Measurements from ENCODE around the gene CRISPLD2. TPM values are rescaled to one million over a fixed set of nuclear protein-coding genes. Genes with fewer than 3 reads are reported as not detected.

The CRISPLD2 gene
- total RNA-seq, 1 donor from 2014 or later: 9.0 TPM

DNA sequence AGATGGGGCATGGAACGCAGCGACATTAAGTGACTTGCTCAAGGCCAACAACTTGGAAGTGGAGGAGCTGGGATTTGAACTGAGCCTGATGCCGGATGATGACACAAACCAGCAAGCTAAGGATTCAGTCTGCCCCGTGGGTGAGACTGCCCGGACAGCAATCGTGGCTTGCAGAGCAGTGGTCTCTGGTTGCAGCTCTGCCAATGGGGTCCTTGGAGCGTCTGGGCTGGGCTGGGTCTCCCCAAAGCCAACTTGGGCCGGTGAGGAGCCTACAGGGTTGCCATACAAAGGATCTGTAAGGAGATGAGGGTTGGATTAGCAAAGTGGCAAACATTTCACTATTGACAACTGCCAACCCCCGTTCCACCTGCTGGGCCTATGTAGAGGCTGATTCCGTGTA is 2.6 kb upstream of the CRISPLD2 start:
- TF ChIP-seq, protein P1, sequence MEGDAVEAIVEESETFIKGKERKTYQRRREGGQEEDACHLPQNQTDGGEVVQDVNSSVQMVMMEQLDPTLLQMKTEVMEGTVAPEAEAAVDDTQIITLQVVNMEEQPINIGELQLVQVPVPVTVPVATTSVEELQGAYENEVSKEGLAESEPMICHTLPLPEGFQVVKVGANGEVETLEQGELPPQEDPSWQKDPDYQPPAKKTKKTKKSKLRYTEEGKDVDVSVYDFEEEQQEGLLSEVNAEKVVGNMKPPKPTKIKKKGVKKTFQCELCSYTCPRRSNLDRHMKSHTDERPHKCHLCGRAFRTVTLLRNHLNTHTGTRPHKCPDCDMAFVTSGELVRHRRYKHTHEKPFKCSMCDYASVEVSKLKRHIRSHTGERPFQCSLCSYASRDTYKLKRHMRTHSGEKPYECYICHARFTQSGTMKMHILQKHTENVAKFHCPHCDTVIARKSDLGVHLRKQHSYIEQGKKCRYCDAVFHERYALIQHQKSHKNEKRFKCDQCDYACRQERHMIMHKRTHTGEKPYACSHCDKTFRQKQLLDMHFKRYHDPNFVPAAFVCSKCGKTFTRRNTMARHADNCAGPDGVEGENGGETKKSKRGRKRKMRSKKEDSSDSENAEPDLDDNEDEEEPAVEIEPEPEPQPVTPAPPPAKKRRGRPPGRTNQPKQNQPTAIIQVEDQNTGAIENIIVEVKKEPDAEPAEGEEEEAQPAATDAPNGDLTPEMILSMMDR (IDR thresholded peaks at IDR 0.05; ENCODE audit: partially characterized antibody, unreplicated experiment): no peak
- DNase-seq: no peak
- H3K27ac Mint-ChIP-seq (ENCODE audit: unreplicated experiment): no peak overlapping the region
- peaks cover 13% of the 10 kb centered on the region for H3K27me3 Mint-ChIP-seq (ENCODE audit: unreplicated experiment)
- H3K36me3 Mint-ChIP-seq (ENCODE audit: unreplicated experiment): no peaks in the 10 kb centered on the region
- no peak overlapping the region for H3K4me3 Mint-ChIP-seq (ENCODE audit: unreplicated experiment)
- peaks cover 13% of the 10 kb centered on the region for H3K4me1 Mint-ChIP-seq (ENCODE audit: low read depth, unreplicated experiment)
- H3K9me3 Mint-ChIP-seq (ENCODE audit: unreplicated experiment): peaks cover 3% of the 10 kb centered on the region

DNA sequence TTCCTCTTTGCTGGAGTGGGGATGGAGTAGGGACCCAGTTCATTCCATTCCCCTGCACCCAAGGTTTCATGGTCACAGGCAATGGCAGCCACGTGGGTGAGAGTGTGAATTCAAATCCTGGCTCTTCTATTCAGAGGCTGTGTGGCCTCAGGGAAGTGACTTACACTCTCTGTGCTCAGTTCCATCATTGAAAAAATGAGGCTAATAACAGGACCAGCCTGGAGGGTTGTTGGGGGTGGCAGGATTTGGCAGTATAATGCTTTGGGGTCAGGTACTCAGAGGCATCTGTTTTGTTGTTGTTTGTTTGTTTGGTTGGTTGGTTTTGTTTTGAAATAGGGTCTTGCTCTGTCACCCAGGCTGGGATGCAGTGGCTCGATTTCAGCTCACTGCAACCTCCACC is 2.2 kb upstream of the CRISPLD2 start:
- Mint-ChIP-seq H3K36me3 (ENCODE audit: unreplicated experiment) (no peaks in the 10 kb centered on the region), H3K4me3 (ENCODE audit: unreplicated experiment) (no peak overlapping the region), H3K27me3 (ENCODE audit: unreplicated experiment) (peaks cover 13% of the 10 kb centered on the region), H3K27ac (ENCODE audit: unreplicated experiment) (no peak overlapping the region), H3K9me3 (ENCODE audit: unreplicated experiment) (peaks cover 3% of the 10 kb centered on the region), H3K4me1 (ENCODE audit: low read depth, unreplicated experiment) (peaks cover 16% of the 10 kb centered on the region)
- DNase-seq: no peak
- TF ChIP-seq, protein P1 (IDR thresholded peaks at IDR 0.05; ENCODE audit: partially characterized antibody, unreplicated experiment): no peak

DNA sequence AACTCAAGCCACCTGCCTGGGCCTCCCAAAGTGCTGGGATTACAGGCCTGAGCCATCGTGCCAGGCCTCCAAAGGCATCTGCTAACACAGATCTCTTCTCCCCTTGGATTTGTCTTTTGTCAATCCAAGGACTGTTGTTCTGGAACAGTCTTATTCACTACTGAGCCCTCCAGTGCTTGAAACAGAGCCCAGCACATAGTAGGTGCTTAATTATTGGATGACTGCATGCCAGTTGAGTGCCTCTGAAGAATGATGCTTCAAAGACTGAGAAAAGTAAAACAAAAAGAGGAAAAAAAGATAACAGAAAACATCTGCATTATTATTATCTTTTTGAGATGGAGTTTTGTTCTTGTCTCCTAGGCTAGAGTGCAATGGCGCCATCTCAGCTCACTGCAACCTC is 1.7 kb upstream of the CRISPLD2 start:
- TF ChIP-seq, protein P1 (IDR thresholded peaks at IDR 0.05; ENCODE audit: partially characterized antibody, unreplicated experiment): no peak
- H3K4me3 Mint-ChIP-seq (ENCODE audit: unreplicated experiment): no peak overlapping the region
- no peak for DNase-seq
- peaks cover 13% of the 10 kb centered on the region for H3K27me3 Mint-ChIP-seq (ENCODE audit: unreplicated experiment)
- H3K36me3 Mint-ChIP-seq (ENCODE audit: unreplicated experiment): peaks cover 4% of the 10 kb centered on the region
- H3K27ac Mint-ChIP-seq (ENCODE audit: unreplicated experiment): no peak overlapping the region
- H3K4me1 Mint-ChIP-seq (ENCODE audit: low read depth, unreplicated experiment): peaks cover 16% of the 10 kb centered on the region
- peaks cover 3% of the 10 kb centered on the region for H3K9me3 Mint-ChIP-seq (ENCODE audit: unreplicated experiment)

DNA sequence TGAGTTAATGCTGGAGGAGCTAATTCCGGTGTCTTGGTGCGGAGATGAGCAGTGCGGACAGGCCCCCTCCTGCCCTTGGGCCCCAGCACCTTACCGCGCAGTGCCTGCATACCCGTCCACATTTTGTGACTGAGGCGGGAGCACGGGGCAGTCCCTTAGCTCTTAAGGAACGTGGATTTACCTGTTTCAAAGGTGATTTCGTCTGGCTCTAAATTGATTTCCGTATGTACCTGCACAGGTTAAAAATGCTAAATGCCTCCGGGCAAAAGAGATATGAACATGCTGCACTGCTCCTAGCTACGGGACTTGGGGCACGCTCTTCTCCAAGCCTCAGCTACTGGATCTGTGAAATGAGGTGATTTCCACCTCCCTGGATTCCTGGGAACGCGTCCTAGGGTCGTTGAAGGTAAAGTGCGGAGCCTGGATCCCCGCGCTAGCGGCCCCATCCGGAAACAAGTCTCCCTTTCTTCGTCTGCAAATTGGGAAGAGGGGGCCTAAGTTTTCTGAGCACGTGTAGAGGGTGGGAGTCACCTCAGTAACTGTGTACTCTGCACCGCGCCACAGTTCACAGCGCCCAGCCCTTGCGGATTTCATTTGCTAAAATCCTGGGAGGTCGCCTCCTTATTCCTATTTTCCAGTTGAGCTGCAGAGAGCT is 669 bp upstream of the CRISPLD2 start:
- Mint-ChIP-seq H3K4me3 (ENCODE audit: unreplicated experiment) (peak overlapping the region; percentile 34), H3K36me3 (ENCODE audit: unreplicated experiment) (peaks cover 6% of the 10 kb centered on the region)
- TF ChIP-seq, protein P1 (IDR thresholded peaks at IDR 0.05; ENCODE audit: partially characterized antibody, unreplicated experiment): no peak

DNA sequence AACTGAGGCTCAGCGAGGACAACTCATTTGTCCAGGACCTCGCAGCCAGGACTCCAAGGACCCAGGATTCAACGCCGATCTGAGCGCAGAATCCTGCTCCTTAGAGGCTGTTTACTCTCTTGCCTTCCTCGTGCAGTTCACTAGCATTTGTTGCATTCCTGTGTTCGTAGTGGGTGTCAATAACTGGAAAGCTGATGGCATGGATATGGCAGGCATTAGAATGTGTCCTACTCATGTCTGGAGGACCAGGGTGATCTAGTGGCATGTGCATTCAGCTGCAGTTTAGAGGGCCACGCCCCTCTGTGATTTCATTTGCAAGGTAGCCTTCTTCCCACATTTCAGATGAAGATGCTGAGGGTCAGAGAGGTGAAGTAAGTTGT is 510 bp downstream of the CRISPLD2 start:
- H3K36me3 Mint-ChIP-seq (ENCODE audit: unreplicated experiment): peaks cover 6% of the 10 kb centered on the region
- peak overlapping the region; percentile 81 for H3K4me3 Mint-ChIP-seq (ENCODE audit: unreplicated experiment)
- peak overlapping the region; percentile 65 for H3K27ac Mint-ChIP-seq (ENCODE audit: unreplicated experiment)
- DNase-seq: no peak
- TF ChIP-seq, protein P1 (IDR thresholded peaks at IDR 0.05; ENCODE audit: partially characterized antibody, unreplicated experiment): no peak
- peaks cover 10% of the 10 kb centered on the region for H3K27me3 Mint-ChIP-seq (ENCODE audit: unreplicated experiment)
- no peaks in the 10 kb centered on the region for H3K9me3 Mint-ChIP-seq (ENCODE audit: unreplicated experiment)
- H3K4me1 Mint-ChIP-seq (ENCODE audit: low read depth, unreplicated experiment): peaks cover 13% of the 10 kb centered on the region

More for the DNA sequence above, 669 bp upstream of the CRISPLD2 start:
- Mint-ChIP-seq H3K9me3 (ENCODE audit: unreplicated experiment) (peaks cover under 1% of the 10 kb centered on the region), H3K27ac (ENCODE audit: unreplicated experiment) (no peak overlapping the region), H3K27me3 (ENCODE audit: unreplicated experiment) (peaks cover 11% of the 10 kb centered on the region), H3K4me1 (ENCODE audit: low read depth, unreplicated experiment) (peaks cover 16% of the 10 kb centered on the region)
- DNase-seq: no peak
